GM23338 (cell line): Measurements from ENCODE around the gene SMG9. TPM values are rescaled to one million over a fixed set of nuclear protein-coding genes. Genes with fewer than 3 reads are reported as not detected.

Experiments used
- ATAC-seq: fragments of 200-7000 bp; cut with Tn5 transposase; 3 replicates; pipeline ENCODE4 v1.9.1; 2020
- DNase-seq: peaks from one replicate; pipeline ENCODE4 v3.0.0-alpha.2; 2015; ENCODE audit warnings: low spot score
- H2AFZ ChIP-seq: fragments of 200-600 bp; sonication (generic); 2 replicates; pipeline ENCODE4 v1.8.0; 2016; ENCODE audit warnings: antibody characterized with exemption, mild to moderate bottlenecking, moderate library complexity
- H3F3A ChIP-seq: fragments of 200-600 bp; sonication (generic); replicated peaks from 2 replicates; pipeline ENCODE4 v1.8.0; 2017; ENCODE audit warnings: antibody characterized with exemption, mixed run types, low read depth
- H3K27ac ChIP-seq: fragments of 200-600 bp; sonication (generic); 2 replicates; pipeline ENCODE4 v1.6.1; 2016; ENCODE audit warnings: low read depth
- H3K27me3 ChIP-seq: fragments of 200-600 bp; sonication (generic); 2 replicates; pipeline ENCODE4 v1.8.0; 2016; ENCODE audit warnings: mild to moderate bottlenecking, mixed run types, moderate library complexity; ENCODE audit not compliant: insufficient read depth
- H3K36me3 ChIP-seq: fragments of 200-600 bp; sonication (generic); 2 replicates; pipeline ENCODE4 v1.8.0; 2016; ENCODE audit warnings: mild to moderate bottlenecking; ENCODE audit not compliant: insufficient read depth
- H3K4me1 ChIP-seq: fragments of 200-600 bp; sonication (generic); 2 replicates; pipeline ENCODE4 v1.8.0; 2016; ENCODE audit warnings: mild to moderate bottlenecking, moderate library complexity; ENCODE audit not compliant: insufficient read depth
- H3K4me2 ChIP-seq: fragments of 200-600 bp; sonication (generic); 2 replicates; pipeline ENCODE4 v1.7.1; 2017; ENCODE audit warnings: mixed run types
- H3K4me3 ChIP-seq: fragments of 200-600 bp; sonication (generic); 2 replicates; pipeline ENCODE4 v1.6.1; 2016; ENCODE audit warnings: mixed run types
- H3K79me2 ChIP-seq: fragments of 200-600 bp; sonication (generic); replicated peaks from 2 replicates; pipeline ENCODE4 v1.8.0; 2017; ENCODE audit warnings: mild to moderate bottlenecking; ENCODE audit not compliant: insufficient read depth
- H3K9me2 ChIP-seq: fragments of 200-600 bp; sonication (generic); 2 replicates; pipeline ENCODE4 v1.8.0; 2017; ENCODE audit not compliant: insufficient read depth
- H4K20me1 ChIP-seq: fragments of 200-600 bp; sonication (generic); replicated peaks from 2 replicates; pipeline ENCODE4 v1.8.0; 2017; ENCODE audit warnings: mild to moderate bottlenecking; ENCODE audit not compliant: insufficient read depth
- H3K27ac Mint-ChIP-seq: 2 replicates; pipeline ENCODE4 v1.8.0; 2020; ENCODE audit warnings: inconsistent platforms, mild to moderate bottlenecking, moderate library complexity, mixed read lengths
- H3K27me3 Mint-ChIP-seq: 3 replicates; pipeline ENCODE4 v1.8.0; 2022; ENCODE audit warnings: low read depth, mild to moderate bottlenecking, moderate library complexity, mixed read lengths, inconsistent platforms; ENCODE audit not compliant: insufficient read depth, poor library complexity
- H3K36me3 Mint-ChIP-seq: 3 replicates; pipeline ENCODE4 v1.8.0; 2021; ENCODE audit warnings: low read depth, mild to moderate bottlenecking, inconsistent platforms, moderate library complexity, mixed read lengths
- H3K4me1 Mint-ChIP-seq: 3 replicates; pipeline ENCODE4 v1.8.0; 2020; ENCODE audit warnings: mild to moderate bottlenecking, inconsistent platforms, mixed read lengths
- H3K4me3 Mint-ChIP-seq: 3 replicates; pipeline ENCODE4 v1.8.0; 2021; ENCODE audit warnings: moderate library complexity, mild to moderate bottlenecking, inconsistent platforms, mixed read lengths
- H3K9me3 Mint-ChIP-seq: 3 replicates; pipeline ENCODE4 v1.8.0; 2020; ENCODE audit warnings: moderate library complexity, mild to moderate bottlenecking, inconsistent platforms, mixed read lengths
- NANOG ChIP-seq: IDR thresholded peaks from 2 replicates; pipeline ENCODE4 v1.6.1; 2016; ENCODE audit warnings: antibody characterized with exemption, borderline replicate concordance
- ZNF114 ChIP-seq: fragments of 250-450 bp; sonication (Bioruptor Pico); IDR thresholded peaks from 2 replicates; pipeline ENCODE4 v1.5.0; 2020; ENCODE audit warnings: mild to moderate bottlenecking, moderate library complexity
- ZNF331 ChIP-seq: fragments of 250-450 bp; sonication (Bioruptor Pico); IDR thresholded peaks from 2 replicates; pipeline ENCODE4 v1.5.0; 2020; ENCODE audit warnings: low read depth, mild to moderate bottlenecking, moderate library complexity
- polyA plus RNA-seq: library from polyadenylated mRNA; unstranded; fragments of >200 nt; fragmentation: Nextera tagmentation; extraction: Ambion mirVana; gene quantifications from 2 replicates; pipeline ENCODE4 v1.2.1, GENCODE V29; 2016
- total RNA-seq: library from RNA; depleted of rRNA; stranded (reverse); fragments of >200 nt; shearing (Covaris generic); gene quantifications from 2 replicates; pipeline ENCODE4 v1.2.3, GENCODE V29; 2014
- TF ChIP-seq, protein P1 (sequence below): fragments of 250-450 bp; sonication (Bioruptor Pico); IDR thresholded peaks from 2 replicates; pipeline ENCODE4 v1.5.0; 2020; ENCODE audit warnings: mild to moderate bottlenecking, moderate library complexity
- TF ChIP-seq, protein P2 (sequence below), 2 experiments: fragments of 200-600 bp in 1 of 2; sonication (generic) in 1 of 2; conservative IDR thresholded peaks; 2 replicates each; pipeline versions ENCODE4 v1.5.1 to v1.6.1; 2016 to 2017; ENCODE audit warnings: antibody characterized with exemption in 2 of 2, low read depth in 2 of 2, mild to moderate bottlenecking in 2 of 2, moderate library complexity in 1 of 2
- TF ChIP-seq, protein P3 (sequence below): IDR thresholded peaks from 2 replicates; pipeline ENCODE4 v1.6.1; 2016; ENCODE audit warnings: antibody characterized with exemption

The SMG9 gene
- total and polyA plus RNA-seq, 2 experiments from 2014 or later = 13.2 to 14.0 TPM

DNA sequence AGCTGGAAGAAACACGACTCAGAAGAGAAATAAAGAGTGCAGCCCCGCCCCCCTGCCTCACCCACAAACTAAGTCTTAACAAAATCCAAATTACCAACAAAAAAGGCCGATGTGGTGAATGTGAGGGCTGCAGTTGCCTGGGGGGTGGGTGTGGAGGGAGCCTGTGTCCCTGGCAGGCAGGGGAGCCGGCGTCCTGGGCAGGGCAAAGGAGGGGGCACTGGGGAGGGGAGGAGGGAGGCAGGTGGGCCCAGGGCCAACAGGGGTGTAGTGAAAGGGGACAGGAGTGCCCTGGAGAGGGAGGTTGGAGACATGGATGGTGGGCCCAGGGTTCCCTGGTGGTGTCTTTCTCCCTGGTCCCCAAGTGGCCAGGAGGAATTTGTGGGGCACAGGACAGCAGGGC, 34.8 kb downstream of the SMG9 start:
- H3K79me2 ChIP-seq = no peaks in the 10 kb centered on the region
- ATAC-seq (no peak; the same call in 1 of the 3 replicates), DNase-seq (no peak)
- Mint-ChIP-seq H3K27ac (no peak overlapping the region), H3K36me3 (no peaks in the 10 kb centered on the region), H3K27me3 (peaks cover 5% of the 10 kb centered on the region), H3K4me1 (no peaks in the 10 kb centered on the region), H3K9me3 (no peaks in the 10 kb centered on the region), H3K4me3 (no peak overlapping the region)
- H3K27ac ChIP-seq = no peak overlapping the region
- no peak overlapping the region for H3K4me2 ChIP-seq
- H3F3A ChIP-seq = no peaks in the 10 kb centered on the region
- no peaks in the 10 kb centered on the region for H4K20me1 ChIP-seq
- H3K4me3 ChIP-seq = no peak overlapping the region
- H3K36me3 ChIP-seq = no peaks in the 10 kb centered on the region
- H3K9me2 ChIP-seq = no peaks in the 10 kb centered on the region
- no peaks in the 10 kb centered on the region for H3K4me1 ChIP-seq
- TF ChIP-seq ZNF331 (CRISPR knock-in tag) (no peak), NANOG (no peak), ZNF114 (CRISPR knock-in tag) (no peak)
- TF ChIP-seq, protein P1, sequence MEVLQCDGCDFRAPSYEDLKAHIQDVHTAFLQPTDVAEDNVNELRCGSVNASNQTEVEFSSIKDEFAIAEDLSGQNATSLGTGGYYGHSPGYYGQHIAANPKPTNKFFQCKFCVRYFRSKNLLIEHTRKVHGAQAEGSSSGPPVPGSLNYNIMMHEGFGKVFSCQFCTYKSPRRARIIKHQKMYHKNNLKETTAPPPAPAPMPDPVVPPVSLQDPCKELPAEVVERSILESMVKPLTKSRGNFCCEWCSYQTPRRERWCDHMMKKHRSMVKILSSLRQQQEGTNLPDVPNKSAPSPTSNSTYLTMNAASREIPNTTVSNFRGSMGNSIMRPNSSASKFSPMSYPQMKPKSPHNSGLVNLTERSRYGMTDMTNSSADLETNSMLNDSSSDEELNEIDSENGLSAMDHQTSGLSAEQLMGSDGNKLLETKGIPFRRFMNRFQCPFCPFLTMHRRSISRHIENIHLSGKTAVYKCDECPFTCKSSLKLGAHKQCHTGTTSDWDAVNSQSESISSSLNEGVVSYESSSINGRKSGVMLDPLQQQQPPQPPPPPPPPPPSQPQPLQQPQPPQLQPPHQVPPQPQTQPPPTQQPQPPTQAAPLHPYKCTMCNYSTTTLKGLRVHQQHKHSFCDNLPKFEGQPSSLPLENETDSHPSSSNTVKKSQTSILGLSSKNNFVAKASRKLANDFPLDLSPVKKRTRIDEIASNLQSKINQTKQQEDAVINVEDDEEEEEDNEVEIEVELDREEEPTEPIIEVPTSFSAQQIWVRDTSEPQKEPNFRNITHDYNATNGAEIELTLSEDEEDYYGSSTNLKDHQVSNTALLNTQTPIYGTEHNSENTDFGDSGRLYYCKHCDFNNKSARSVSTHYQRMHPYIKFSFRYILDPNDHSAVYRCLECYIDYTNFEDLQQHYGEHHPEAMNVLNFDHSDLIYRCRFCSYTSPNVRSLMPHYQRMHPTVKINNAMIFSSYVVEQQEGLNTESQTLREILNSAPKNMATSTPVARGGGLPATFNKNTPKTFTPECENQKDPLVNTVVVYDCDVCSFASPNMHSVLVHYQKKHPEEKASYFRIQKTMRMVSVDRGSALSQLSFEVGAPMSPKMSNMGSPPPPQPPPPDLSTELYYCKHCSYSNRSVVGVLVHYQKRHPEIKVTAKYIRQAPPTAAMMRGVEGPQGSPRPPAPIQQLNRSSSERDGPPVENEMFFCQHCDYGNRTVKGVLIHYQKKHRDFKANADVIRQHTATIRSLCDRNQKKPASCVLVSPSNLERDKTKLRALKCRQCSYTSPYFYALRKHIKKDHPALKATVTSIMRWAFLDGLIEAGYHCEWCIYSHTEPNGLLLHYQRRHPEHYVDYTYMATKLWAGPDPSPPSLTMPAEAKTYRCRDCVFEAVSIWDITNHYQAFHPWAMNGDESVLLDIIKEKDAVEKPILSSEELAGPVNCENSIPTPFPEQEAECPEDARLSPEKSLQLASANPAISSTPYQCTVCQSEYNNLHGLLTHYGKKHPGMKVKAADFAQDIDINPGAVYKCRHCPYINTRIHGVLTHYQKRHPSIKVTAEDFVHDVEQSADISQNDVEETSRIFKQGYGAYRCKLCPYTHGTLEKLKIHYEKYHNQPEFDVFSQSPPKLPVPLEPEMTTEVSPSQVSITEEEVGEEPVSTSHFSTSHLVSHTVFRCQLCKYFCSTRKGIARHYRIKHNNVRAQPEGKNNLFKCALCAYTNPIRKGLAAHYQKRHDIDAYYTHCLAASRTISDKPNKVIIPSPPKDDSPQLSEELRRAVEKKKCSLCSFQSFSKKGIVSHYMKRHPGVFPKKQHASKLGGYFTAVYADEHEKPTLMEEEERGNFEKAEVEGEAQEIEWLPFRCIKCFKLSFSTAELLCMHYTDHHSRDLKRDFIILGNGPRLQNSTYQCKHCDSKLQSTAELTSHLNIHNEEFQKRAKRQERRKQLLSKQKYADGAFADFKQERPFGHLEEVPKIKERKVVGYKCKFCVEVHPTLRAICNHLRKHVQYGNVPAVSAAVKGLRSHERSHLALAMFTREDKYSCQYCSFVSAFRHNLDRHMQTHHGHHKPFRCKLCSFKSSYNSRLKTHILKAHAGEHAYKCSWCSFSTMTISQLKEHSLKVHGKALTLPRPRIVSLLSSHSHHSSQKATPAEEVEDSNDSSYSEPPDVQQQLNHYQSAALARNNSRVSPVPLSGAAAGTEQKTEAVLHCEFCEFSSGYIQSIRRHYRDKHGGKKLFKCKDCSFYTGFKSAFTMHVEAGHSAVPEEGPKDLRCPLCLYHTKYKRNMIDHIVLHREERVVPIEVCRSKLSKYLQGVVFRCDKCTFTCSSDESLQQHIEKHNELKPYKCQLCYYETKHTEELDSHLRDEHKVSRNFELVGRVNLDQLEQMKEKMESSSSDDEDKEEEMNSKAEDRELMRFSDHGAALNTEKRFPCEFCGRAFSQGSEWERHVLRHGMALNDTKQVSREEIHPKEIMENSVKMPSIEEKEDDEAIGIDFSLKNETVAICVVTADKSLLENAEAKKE (CRISPR knock-in tag) = no peak
- TF ChIP-seq, protein P2, sequence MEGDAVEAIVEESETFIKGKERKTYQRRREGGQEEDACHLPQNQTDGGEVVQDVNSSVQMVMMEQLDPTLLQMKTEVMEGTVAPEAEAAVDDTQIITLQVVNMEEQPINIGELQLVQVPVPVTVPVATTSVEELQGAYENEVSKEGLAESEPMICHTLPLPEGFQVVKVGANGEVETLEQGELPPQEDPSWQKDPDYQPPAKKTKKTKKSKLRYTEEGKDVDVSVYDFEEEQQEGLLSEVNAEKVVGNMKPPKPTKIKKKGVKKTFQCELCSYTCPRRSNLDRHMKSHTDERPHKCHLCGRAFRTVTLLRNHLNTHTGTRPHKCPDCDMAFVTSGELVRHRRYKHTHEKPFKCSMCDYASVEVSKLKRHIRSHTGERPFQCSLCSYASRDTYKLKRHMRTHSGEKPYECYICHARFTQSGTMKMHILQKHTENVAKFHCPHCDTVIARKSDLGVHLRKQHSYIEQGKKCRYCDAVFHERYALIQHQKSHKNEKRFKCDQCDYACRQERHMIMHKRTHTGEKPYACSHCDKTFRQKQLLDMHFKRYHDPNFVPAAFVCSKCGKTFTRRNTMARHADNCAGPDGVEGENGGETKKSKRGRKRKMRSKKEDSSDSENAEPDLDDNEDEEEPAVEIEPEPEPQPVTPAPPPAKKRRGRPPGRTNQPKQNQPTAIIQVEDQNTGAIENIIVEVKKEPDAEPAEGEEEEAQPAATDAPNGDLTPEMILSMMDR (conservative IDR thresholded peaks at IDR 0.05; ENCODE audit: low read depth in 2 of 2) = no peak
- TF ChIP-seq, protein P3, sequence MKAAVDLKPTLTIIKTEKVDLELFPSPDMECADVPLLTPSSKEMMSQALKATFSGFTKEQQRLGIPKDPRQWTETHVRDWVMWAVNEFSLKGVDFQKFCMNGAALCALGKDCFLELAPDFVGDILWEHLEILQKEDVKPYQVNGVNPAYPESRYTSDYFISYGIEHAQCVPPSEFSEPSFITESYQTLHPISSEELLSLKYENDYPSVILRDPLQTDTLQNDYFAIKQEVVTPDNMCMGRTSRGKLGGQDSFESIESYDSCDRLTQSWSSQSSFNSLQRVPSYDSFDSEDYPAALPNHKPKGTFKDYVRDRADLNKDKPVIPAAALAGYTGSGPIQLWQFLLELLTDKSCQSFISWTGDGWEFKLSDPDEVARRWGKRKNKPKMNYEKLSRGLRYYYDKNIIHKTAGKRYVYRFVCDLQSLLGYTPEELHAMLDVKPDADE = no peak
- no peak overlapping the region for H2AFZ ChIP-seq
- no peaks in the 10 kb centered on the region for H3K27me3 ChIP-seq
